DND-41 (cell line): ENCODE results near the gene MYBBP1A.

Experiments used
- CTCF ChIP-seq: IDR thresholded peaks from 2 replicates; pipeline ENCODE4 v1.5.1; 2012; ENCODE audit warnings: borderline replicate concordance, low read length, moderate library complexity, mild to moderate bottlenecking; ENCODE audit not compliant: poor library complexity, severe bottlenecking; ENCODE audit errors: extremely low read depth
- EZH2 ChIP-seq: IDR thresholded peaks from 3 replicates; pipeline ENCODE4 v1.6.1; 2012; ENCODE audit warnings: borderline replicate concordance, low read depth, mild to moderate bottlenecking, moderate library complexity, low read length, inconsistent platforms; ENCODE audit not compliant: severe bottlenecking

GRCh38 chr17:4531988-4532736 is 23.0 kb downstream of the MYBBP1A start:
- TF ChIP-seq CTCF (no peak), EZH2 (no peak)
